22Rv1 (cell line): Measurements from ENCODE around the gene SLC4A7.

Experiments used
- H3K27ac ChIP-seq: fragments of 450-650 bp; 2 replicates; pipeline ENCODE4 v1.5.1; 2017
- CTCF ChIP-seq: fragments of 450-650 bp; IDR thresholded peaks from 2 replicates; pipeline ENCODE4 v1.5.1; 2017; ENCODE audit warnings: mild to moderate bottlenecking
- ZFX ChIP-seq: fragments of 450-650 bp; IDR thresholded peaks from 2 replicates; pipeline ENCODE4 v1.6.1; 2017; ENCODE audit warnings: antibody characterized with exemption, borderline replicate concordance

The SLC4A7 gene

DNA sequence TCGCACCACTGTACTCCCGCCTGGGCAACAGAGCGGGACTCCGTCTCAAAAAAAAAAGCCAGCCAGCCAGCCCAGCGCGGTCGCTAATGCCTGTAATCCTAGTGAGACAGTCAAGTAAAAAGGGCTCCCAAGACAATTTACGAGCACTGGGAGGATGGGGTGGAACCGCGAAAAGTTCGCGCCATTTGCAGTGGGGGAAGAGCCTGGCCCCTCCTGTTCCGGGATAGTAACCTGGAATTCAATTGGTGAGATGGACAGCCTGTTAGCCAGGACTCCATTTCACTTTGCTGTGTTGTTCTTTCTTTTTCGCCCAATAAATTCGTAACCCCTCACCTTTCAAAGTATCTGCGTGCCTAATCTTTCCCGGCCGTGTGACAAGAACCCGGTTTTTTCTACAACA lies 19.5 kb downstream of the SLC4A7 start:
- no peak overlapping the region for H3K27ac ChIP-seq
- TF ChIP-seq ZFX = no peak
- TF ChIP-seq CTCF = no peak

DNA sequence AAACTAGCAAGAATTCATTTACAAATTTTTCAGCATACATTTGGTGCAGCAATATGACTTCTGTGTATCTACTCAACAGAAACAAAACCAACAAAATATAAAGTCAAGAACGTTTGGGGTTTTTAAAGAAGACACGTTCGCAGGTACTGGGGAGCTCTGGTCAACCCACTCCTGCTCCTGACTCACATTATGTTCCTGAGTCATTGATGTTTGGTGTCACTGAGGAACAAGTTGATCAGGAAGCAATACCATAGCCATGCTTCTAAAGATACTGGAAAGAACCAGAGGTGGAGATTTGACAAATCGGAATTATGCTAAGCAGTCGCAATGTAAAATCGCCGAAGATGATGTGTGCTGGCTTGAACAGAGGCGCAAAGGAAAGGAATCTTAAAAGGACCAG lies 22.0 kb downstream of the SLC4A7 start:
- H3K27ac ChIP-seq = no peak overlapping the region
- no peak for TF ChIP-seq ZFX
- no peak for TF ChIP-seq CTCF

DNA sequence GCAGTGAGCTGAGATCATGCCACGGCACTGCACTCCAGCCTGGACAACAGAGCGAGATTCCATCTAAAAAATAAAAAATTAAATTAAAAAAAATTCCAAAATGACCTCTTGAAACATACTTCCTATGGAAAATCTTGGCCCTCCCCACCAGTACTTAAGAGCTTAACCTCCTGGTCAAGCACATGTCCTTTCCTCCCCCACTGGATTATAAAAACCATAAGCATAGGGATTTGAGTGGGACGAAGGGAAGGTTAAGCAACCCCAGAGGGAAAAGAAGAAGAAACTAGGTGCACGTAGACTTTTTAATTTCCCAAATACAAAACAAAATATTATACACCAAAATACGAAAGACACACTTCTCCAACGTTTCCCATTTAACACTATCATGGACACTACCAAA lies 25.3 kb downstream of the SLC4A7 start:
- TF ChIP-seq ZFX (no peak), CTCF (no peak)
- H3K27ac ChIP-seq = no peak overlapping the region

GRCh38 chr3:27456554-27456953 lies 27.6 kb downstream of the SLC4A7 start:
- H3K27ac ChIP-seq = no peak overlapping the region
- TF ChIP-seq CTCF = no peak
- TF ChIP-seq ZFX = no peak

DNA sequence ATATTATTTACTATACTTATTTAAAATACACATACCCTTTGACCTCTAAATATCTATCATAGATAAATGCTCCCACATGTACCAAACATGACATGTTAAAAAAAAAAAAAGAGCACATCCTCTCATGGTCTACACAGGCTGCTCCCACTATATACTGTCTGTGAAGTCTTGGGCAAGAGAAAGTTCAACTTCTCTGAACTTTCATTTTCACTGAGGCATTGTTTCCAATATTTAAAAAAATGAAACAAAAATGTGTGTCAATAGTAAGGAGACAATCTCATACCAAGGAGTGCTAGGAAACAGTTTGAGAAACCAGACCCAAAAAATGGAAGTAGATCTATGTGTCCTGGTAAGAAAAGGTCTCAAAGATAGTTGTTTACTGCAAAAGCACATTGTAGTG lies 29.3 kb downstream of the SLC4A7 start:
- TF ChIP-seq ZFX (no peak), CTCF (no peak)
- no peak overlapping the region for H3K27ac ChIP-seq

GRCh38 chr3:27454461-27454860 lies 29.7 kb downstream of the SLC4A7 start:
- TF ChIP-seq ZFX = no peak
- TF ChIP-seq CTCF = no peak
- H3K27ac ChIP-seq = no peak overlapping the region

DNA sequence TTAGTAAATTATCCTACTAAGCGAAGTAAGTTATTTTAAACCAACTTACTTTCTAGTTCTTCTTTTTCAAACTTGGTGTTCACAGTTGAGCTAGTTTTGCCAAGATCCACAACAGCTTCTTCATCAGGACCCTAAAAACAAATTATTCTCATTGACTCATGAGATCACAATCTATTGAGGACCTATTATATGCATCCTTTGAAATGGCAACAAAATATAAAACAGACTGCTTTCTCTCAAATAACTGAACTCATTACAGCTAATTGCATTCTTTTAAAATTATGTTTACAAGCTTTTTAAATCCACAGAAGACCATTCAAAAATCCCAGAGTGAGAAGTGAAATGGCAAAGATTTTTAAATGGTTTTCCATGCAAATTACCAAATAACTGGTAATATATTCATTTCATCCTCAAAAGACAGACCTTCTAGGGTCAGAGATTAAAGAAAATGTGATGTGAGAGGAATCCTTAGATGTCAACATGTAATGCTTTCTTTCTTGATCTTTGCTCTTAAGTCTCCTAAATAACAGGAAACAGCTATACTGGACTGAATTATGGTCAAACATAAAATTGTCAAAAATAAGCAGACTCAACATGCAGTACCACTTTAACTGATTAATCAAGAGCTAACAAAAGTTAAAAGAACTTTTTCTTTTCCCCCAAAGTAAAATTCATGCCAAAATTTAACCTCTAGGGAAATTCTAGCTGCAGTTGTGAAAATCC lies 31.7 kb downstream of the SLC4A7 start:
- no peak for TF ChIP-seq ZFX
- TF ChIP-seq CTCF = no peak
- no peak overlapping the region for H3K27ac ChIP-seq
